DOHH2 (cell line): ENCODE data around the gene PPP2R2C.

Source experiments
- H3F3A ChIP-seq: fragments of 200-600 bp; sonication (generic), shearing (Covaris generic); 2 replicates; pipeline ENCODE4 v1.6.0; 2016; ENCODE audit warnings: antibody characterized with exemption, mild to moderate bottlenecking; ENCODE audit not compliant: control insufficient read depth, insufficient read depth
- H3K27ac ChIP-seq: fragments of 200-600 bp; sonication (generic); 2 replicates; pipeline ENCODE4 v1.5.1; 2014; ENCODE audit warnings: low read depth, mild to moderate bottlenecking, low read length, moderate library complexity
- H3K27me3 ChIP-seq: fragments of 200-600 bp; sonication (generic); 2 replicates; pipeline ENCODE4 v1.6.1; 2014; ENCODE audit warnings: mild to moderate bottlenecking, low read length, mixed read lengths; ENCODE audit not compliant: control insufficient read depth
- H3K36me3 ChIP-seq: fragments of 200-600 bp; sonication (generic); 2 replicates; pipeline ENCODE4 v1.6.1; 2014; ENCODE audit warnings: mild to moderate bottlenecking, low read length, moderate library complexity, mixed read lengths; ENCODE audit not compliant: control insufficient read depth
- H3K4me1 ChIP-seq: fragments of 200-600 bp; sonication (generic); 2 replicates; pipeline ENCODE4 v1.6.1; 2014; ENCODE audit warnings: mild to moderate bottlenecking, low read length, mixed read lengths; ENCODE audit not compliant: control insufficient read depth
- H3K4me2 ChIP-seq: fragments of 200-600 bp; sonication (generic); 2 replicates; pipeline ENCODE4 v1.6.0; 2014; ENCODE audit warnings: mild to moderate bottlenecking, low read length, moderate library complexity
- H3K4me3 ChIP-seq: fragments of 200-600 bp; sonication (generic); 2 replicates; pipeline ENCODE4 v1.5.1; 2014; ENCODE audit warnings: mild to moderate bottlenecking, low read length, mixed read lengths
- H3K79me2 ChIP-seq: fragments of 200-600 bp; sonication (generic); 2 replicates; pipeline ENCODE4 v1.6.1; 2014; ENCODE audit warnings: mild to moderate bottlenecking, low read length, mixed read lengths; ENCODE audit not compliant: control insufficient read depth
- H3K9me2 ChIP-seq: fragments of 200-600 bp; sonication (generic); replicated peaks from 2 replicates; pipeline ENCODE4 v1.6.1; 2014; ENCODE audit warnings: mild to moderate bottlenecking, low read length, mixed read lengths; ENCODE audit not compliant: control insufficient read depth
- H3K9me3 ChIP-seq: fragments of 200-600 bp; sonication (generic); 2 replicates; pipeline ENCODE4 v1.6.1; 2014; ENCODE audit warnings: antibody characterized with exemption, low read length, mixed read lengths; ENCODE audit not compliant: control insufficient read depth, insufficient read depth
- H4K20me1 ChIP-seq: fragments of 200-600 bp; sonication (generic); 2 replicates; pipeline ENCODE4 v1.6.0; 2014; ENCODE audit warnings: low read depth, mild to moderate bottlenecking, antibody characterized with exemption, low read length, moderate library complexity; ENCODE audit not compliant: control insufficient read depth, insufficient read depth
- CTCF ChIP-seq: fragments of 200-600 bp; sonication (generic); IDR thresholded peaks from one replicate; pipeline ENCODE4 v1.5.1; 2014; ENCODE audit warnings: antibody characterized with exemption, mild to moderate bottlenecking, low read depth, low read length; ENCODE audit not compliant: poor library complexity, severe bottlenecking
- EZH2phosphoT487 ChIP-seq: fragments of 200-600 bp; sonication (generic); IDR thresholded peaks from 2 replicates; pipeline ENCODE4 v1.6.1; 2017; ENCODE audit warnings: borderline replicate concordance, mild to moderate bottlenecking, antibody characterized with exemption, low read length, moderate library complexity, mixed read lengths

The PPP2R2C gene

DNA sequence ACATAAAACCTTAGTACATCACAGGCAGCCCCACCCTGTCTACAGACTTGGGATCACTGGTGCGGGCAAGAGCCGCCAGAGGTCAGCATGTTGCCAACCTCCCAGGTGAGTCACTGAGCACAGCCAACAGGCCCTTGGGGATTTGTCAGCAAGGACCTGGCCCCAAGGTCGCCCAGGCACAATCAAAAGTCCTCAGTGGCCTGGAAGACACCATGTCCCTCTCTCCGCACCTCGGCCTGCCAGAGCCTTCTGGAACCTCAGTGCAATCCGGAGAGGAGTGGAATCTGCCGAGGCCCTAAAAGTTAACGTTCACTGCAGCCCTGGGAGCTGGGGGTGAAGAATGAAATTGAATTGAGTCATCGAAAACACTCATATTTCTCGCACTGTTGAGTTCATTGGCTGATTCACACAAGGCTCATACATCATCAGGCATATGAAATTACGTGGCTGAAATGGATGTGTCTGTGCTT lies 128.4 kb downstream of the PPP2R2C start:
- no peaks in the 10 kb centered on the region for H3K79me2 ChIP-seq
- H3K9me2 ChIP-seq: no peaks in the 10 kb centered on the region
- TF ChIP-seq EZH2phosphoT487 (no peak), CTCF (no peak)
- H3K36me3 ChIP-seq: no peaks in the 10 kb centered on the region
- H4K20me1 ChIP-seq: no peaks in the 10 kb centered on the region
- H3K4me1 ChIP-seq: no peaks in the 10 kb centered on the region
- no peak overlapping the region for H3K27ac ChIP-seq
- no peak overlapping the region for H3K4me3 ChIP-seq
- H3K4me2 ChIP-seq: no peak overlapping the region
- H3K27me3 ChIP-seq: no peaks in the 10 kb centered on the region
- no peaks in the 10 kb centered on the region for H3F3A ChIP-seq
- H3K9me3 ChIP-seq: no peaks in the 10 kb centered on the region

DNA sequence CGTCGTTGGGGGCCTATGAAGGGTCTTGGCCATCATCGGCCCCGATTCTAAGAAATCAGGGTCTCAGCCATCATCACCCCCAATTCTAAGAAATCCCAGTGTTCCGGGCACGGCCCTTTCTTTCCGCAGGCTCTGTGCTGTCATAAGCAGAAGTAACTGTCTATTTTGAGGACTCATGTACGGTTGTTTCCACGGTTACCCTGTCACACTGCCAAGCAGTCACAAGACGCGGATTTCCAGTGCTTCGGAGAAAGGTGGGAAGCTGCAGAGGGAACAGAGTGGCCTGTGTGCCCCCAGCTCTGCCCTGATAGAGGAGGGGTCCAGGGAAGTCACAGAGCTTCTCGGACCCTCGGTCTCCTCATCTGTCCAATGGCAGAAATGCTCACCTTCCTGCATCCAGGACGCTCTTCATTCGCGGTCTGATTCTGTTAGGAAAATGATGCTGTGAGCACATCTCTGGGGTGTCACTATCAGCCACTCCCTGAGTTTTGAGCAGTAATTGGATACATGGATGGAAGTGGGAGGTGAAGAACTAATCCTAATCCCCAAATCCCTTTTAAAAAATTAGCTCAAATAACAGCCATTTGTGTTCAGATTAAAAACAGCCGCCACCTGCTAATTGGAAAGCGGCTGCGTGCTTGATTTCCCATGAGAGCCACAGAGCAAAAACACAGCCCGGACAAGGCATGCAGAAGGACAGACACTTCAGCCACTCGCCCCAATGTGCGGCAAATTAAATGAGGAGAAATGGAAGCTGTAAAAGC lies 129.7 kb downstream of the PPP2R2C start:
- Histone ChIP-seq H3K79me2 (no peaks in the 10 kb centered on the region), H3K27me3 (no peaks in the 10 kb centered on the region), H3K9me3 (no peaks in the 10 kb centered on the region), H3K27ac (no peak overlapping the region), H3K9me2 (no peaks in the 10 kb centered on the region), H3K4me1 (peaks cover 6% of the 10 kb centered on the region; the same call in 1 of the 2 replicates), H3F3A (no peaks in the 10 kb centered on the region), H4K20me1 (no peaks in the 10 kb centered on the region), H3K36me3 (no peaks in the 10 kb centered on the region), H3K4me3 (no peak overlapping the region), H3K4me2 (no peak overlapping the region)
- no peak for TF ChIP-seq CTCF
- TF ChIP-seq EZH2phosphoT487: no peak

GRCh38 chr4:6341696-6342095 lies 130.7 kb downstream of the PPP2R2C start:
- TF ChIP-seq CTCF: no peak
- TF ChIP-seq EZH2phosphoT487: no peak
- Histone ChIP-seq H3K9me3 (no peaks in the 10 kb centered on the region), H3K27me3 (no peaks in the 10 kb centered on the region), H3K36me3 (no peaks in the 10 kb centered on the region), H3K27ac (no peak overlapping the region), H4K20me1 (no peaks in the 10 kb centered on the region), H3K79me2 (no peaks in the 10 kb centered on the region), H3K9me2 (no peaks in the 10 kb centered on the region), H3K4me2 (no peak overlapping the region), H3K4me3 (no peak overlapping the region), H3F3A (no peaks in the 10 kb centered on the region), H3K4me1 (peaks cover 6% of the 10 kb centered on the region; the same call in 1 of the 2 replicates)
